ENCODE measurements around the gene GBGT1.
"Not testable (repeated sequence)": the region's sequence is repeated elsewhere in the genome, so short reads cannot be mapped to it uniquely, and the experiment has no call there.

DNA sequence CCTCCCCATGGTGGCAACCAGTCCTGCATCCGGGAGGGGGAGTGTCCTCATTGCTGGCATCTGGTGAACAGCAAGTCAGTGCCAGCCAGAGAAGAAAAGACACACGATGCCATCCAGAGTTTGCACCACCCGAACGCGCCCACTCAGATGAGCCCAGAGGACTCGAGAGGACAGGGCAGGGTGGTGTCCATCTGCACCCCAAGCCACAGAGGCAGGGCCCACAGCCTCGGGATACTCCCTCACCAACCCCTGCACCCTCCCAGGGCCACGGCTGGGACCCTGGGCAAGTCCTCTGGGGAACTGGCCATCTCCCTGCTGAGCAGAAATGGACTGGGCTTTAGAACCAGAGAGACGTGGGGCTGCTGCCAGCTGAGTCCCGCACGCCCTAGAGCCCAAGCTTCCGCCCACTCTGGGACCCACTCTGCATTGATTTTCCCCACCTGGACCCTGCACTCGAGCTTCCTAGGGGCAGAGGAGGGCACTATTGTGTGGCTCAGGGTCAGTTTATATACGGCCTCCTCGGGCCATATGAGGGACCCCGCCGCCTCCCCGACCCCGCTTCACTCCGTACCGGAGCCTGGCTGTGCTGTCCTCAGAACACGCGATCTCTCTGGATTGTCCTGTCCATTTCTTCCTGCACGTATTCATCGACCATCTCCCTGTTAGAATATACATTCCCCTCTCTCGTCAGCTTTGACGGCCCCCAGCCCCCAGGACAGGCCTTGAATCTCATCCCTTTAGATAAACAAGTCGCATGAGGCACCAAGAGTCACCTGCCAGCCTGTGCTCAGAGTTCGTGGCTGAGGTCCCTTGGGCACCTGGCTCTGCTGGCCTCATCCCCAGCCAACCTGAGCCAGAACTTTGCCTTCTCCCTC, 45.9 kb upstream of the GBGT1 start:
- TF ChIP-seq CTCF, POLR2AphosphoS5, POLR2A, EP300 (IDR thresholded peaks at IDR 0.05): not testable (repeated sequence)

All from gastroesophageal sphincter (tissue), 3 donors.